ENCODE measurements around the gene PKD2L1. TPM values are rescaled to one million over a fixed set of nuclear protein-coding genes. Genes with fewer than 3 reads are reported as not detected.
A peak's percentile ranks its signal among the peaks of the same experiment; 100 is the strongest.

Gene PKD2L1
- total and polyA plus RNA-seq, 7 donors: not detected

- TF ChIP-seq CTCF (IDR thresholded peaks at IDR 0.05): no peak
- Histone ChIP-seq H3K36me3 (ENCODE audit: insufficient read depth in 1 of 2, low read depth in 1 of 2) (no peaks in the 10 kb centered on the region), H3K4me3 (peak within 1 kb of the TSS; percentile 74), H3K4me1 (peaks cover 21% of the 10 kb centered on the region), H3K9me3 (no peaks in the 10 kb centered on the region), H3K27ac (no peak within 1 kb of the TSS), H3K27me3 (ENCODE audit: insufficient read depth in 3 of 3, low read length in 2 of 3) (peaks cover 3 to 54% (median 15%) of the 10 kb centered on the region in 3 donors)
- 0 to 1% (median 0%) methylated on average over 59 to 73 of the region's 73 CpGs for WGBS, 3 donors
- intact Hi-C loops (cut with DNase I): no loop called here
- DNase-seq (peak; percentile 72 to 74), ATAC-seq (peak; percentile 66 to 76 (median 74))
Observed at GRCh38 chr10:100346765-100347567, 16.9 kb upstream of the PKD2L1 start, which contains the start of gene SCD. SCD (plus strand) TSS chr10:100347233; CDS start chr10:100347505, 272 bp downstream.

- peak; percentile 60 to 66 for DNase-seq
- H3K27me3 ChIP-seq (ENCODE audit: insufficient read depth in 3 of 3, low read length in 2 of 3): peaks cover 3 to 51% (median 15%) of the 10 kb centered on the region in 3 donors
- no peaks in the 10 kb centered on the region for H3K9me3 ChIP-seq
- H3K4me1 ChIP-seq: peaks cover 24% of the 10 kb centered on the region
- WGBS, 3 donors: 0 to 1% (median 1%) methylated on average over 29 to 36 of the region's 36 CpGs
- peak overlapping the region; percentile 74 for H3K4me3 ChIP-seq
- no peak overlapping the region for H3K27ac ChIP-seq
- TF ChIP-seq CTCF (IDR thresholded peaks at IDR 0.05): no peak
- intact Hi-C loops (cut with DNase I): no loop called here
- peak; percentile 42 to 62 (median 46) for ATAC-seq
- no peaks in the 10 kb centered on the region for H3K36me3 ChIP-seq (ENCODE audit: insufficient read depth in 1 of 2, low read depth in 1 of 2)
Observed at GRCh38 chr10:100346351-100346764, 16.3 kb upstream of the PKD2L1 start.

- peak in 1 of 2 donors; percentile 66 for DNase-seq
- peak; percentile 51 to 74 (median 64) for ATAC-seq
- H3K9me3 ChIP-seq: no peaks in the 10 kb centered on the region
- intact Hi-C loops (cut with DNase I): no loop called here
- peaks cover 3 to 45% (median 15%) of the 10 kb centered on the region in 3 donors for H3K27me3 ChIP-seq (ENCODE audit: insufficient read depth in 3 of 3, low read length in 2 of 3)
- WGBS, 3 donors: 24 to 34% (median 27%) methylated on average over 9 of the region's 9 CpGs
- no peak for TF ChIP-seq CTCF (IDR thresholded peaks at IDR 0.05)
- H3K4me3 ChIP-seq: peak overlapping the region; percentile 74
- no peaks in the 10 kb centered on the region for H3K36me3 ChIP-seq (ENCODE audit: insufficient read depth in 1 of 2, low read depth in 1 of 2)
- peaks cover 30% of the 10 kb centered on the region for H3K4me1 ChIP-seq
- no peak overlapping the region for H3K27ac ChIP-seq
Observed at GRCh38 chr10:100345570-100346330, 15.7 kb upstream of the PKD2L1 start.

GRCh38 chr10:100344241-100344788 is 14.3 kb upstream of the PKD2L1 start:
- H3K4me3 ChIP-seq: no peak overlapping the region
- intact Hi-C loops (cut with DNase I): loop anchor here in 1 of 2 donors (5.0 kb wide), 1 partner anchor 173 kb away; the partner anchor contains the start of gene SEC31B
- no peaks in the 10 kb centered on the region for H3K36me3 ChIP-seq (ENCODE audit: insufficient read depth in 1 of 2, low read depth in 1 of 2)
- no peak for TF ChIP-seq CTCF (IDR thresholded peaks at IDR 0.05)
- H3K27ac ChIP-seq: peak overlapping the region; percentile 50
- no peak for ATAC-seq
- no peak for DNase-seq
- H3K27me3 ChIP-seq (ENCODE audit: insufficient read depth in 3 of 3, low read length in 2 of 3): peaks cover 3 to 32% (median 11%) of the 10 kb centered on the region in 3 donors
- no peaks in the 10 kb centered on the region for H3K9me3 ChIP-seq
- H3K4me1 ChIP-seq: peaks cover 36% of the 10 kb centered on the region
- WGBS, 3 donors: 73 to 91% (median 77%) methylated on average over 3 of the region's 3 CpGs

All from psoas muscle (tissue), 8 donors.